ENCODE data around the gene NFATC1.
"Not testable (repeated sequence)": the region's sequence is repeated elsewhere in the genome, so short reads cannot be mapped to it uniquely, and the experiment has no call there.

The NFATC1 gene

GRCh38 chr18:79366177-79367094 is 29.3 kb upstream of the NFATC1 start:
- H3K4me1 ChIP-seq (ENCODE audit: control insufficient read depth, insufficient read depth, low read length) = no peaks in the 10 kb centered on the region
- H3K9me3 ChIP-seq (ENCODE audit: control insufficient read depth, low read length) = no peaks in the 10 kb centered on the region
- no peak overlapping the region for H3K9ac ChIP-seq (ENCODE audit: low read length)
- no peaks in the 10 kb centered on the region for H3K27me3 ChIP-seq (ENCODE audit: control insufficient read depth, insufficient read depth, low read length)
- no peak overlapping the region for H3K4me3 ChIP-seq (ENCODE audit: low read length)
- H3K36me3 ChIP-seq (ENCODE audit: control insufficient read depth, insufficient read depth, low read length) = no peaks in the 10 kb centered on the region

GRCh38 chr18:79367480-79367879 is 28.2 kb upstream of the NFATC1 start:
- no peak overlapping the region for H3K4me3 ChIP-seq (ENCODE audit: low read length)
- no peaks in the 10 kb centered on the region for H3K9me3 ChIP-seq (ENCODE audit: control insufficient read depth, low read length)
- no peaks in the 10 kb centered on the region for H3K4me1 ChIP-seq (ENCODE audit: control insufficient read depth, insufficient read depth, low read length)
- H3K27me3 ChIP-seq (ENCODE audit: control insufficient read depth, insufficient read depth, low read length) = no peaks in the 10 kb centered on the region
- no peaks in the 10 kb centered on the region for H3K36me3 ChIP-seq (ENCODE audit: control insufficient read depth, insufficient read depth, low read length)
- H3K9ac ChIP-seq (ENCODE audit: low read length) = no peak overlapping the region

- no peaks in the 10 kb centered on the region for H3K4me1 ChIP-seq (ENCODE audit: control insufficient read depth, insufficient read depth, low read length)
- no peak overlapping the region for H3K9ac ChIP-seq (ENCODE audit: low read length)
- H3K4me3 ChIP-seq (ENCODE audit: low read length) = no peak overlapping the region
- no peaks in the 10 kb centered on the region for H3K27me3 ChIP-seq (ENCODE audit: control insufficient read depth, insufficient read depth, low read length)
- no peaks in the 10 kb centered on the region for H3K36me3 ChIP-seq (ENCODE audit: control insufficient read depth, insufficient read depth, low read length)
- no peaks in the 10 kb centered on the region for H3K9me3 ChIP-seq (ENCODE audit: control insufficient read depth, low read length)
These were observed 27.7 kb upstream of the NFATC1 start for GRCh38 chr18:79367989-79368388.

- no peak overlapping the region for H3K9ac ChIP-seq (ENCODE audit: low read length)
- no peak overlapping the region for H3K4me3 ChIP-seq (ENCODE audit: low read length)
- no peaks in the 10 kb centered on the region for H3K4me1 ChIP-seq (ENCODE audit: control insufficient read depth, insufficient read depth, low read length)
- H3K36me3 ChIP-seq (ENCODE audit: control insufficient read depth, insufficient read depth, low read length) = no peaks in the 10 kb centered on the region
- H3K27me3 ChIP-seq (ENCODE audit: control insufficient read depth, insufficient read depth, low read length) = no peaks in the 10 kb centered on the region
- no peaks in the 10 kb centered on the region for H3K9me3 ChIP-seq (ENCODE audit: control insufficient read depth, low read length)
These were observed 27.0 kb upstream of the NFATC1 start for GRCh38 chr18:79368681-79369080.

- Histone ChIP-seq H3K36me3 (ENCODE audit: control insufficient read depth, insufficient read depth, low read length) (no peaks in the 10 kb centered on the region), H3K27me3 (ENCODE audit: control insufficient read depth, insufficient read depth, low read length) (no peaks in the 10 kb centered on the region), H3K9me3 (ENCODE audit: control insufficient read depth, low read length) (no peaks in the 10 kb centered on the region), H3K4me3 (ENCODE audit: low read length) (no peak overlapping the region), H3K4me1 (ENCODE audit: control insufficient read depth, insufficient read depth, low read length) (no peaks in the 10 kb centered on the region), H3K9ac (ENCODE audit: low read length) (no peak overlapping the region)
These were observed 24.1 kb upstream of the NFATC1 start for GRCh38 chr18:79371561-79372121.

GRCh38 chr18:79372461-79372860 is 23.3 kb upstream of the NFATC1 start:
- H3K27me3 ChIP-seq (ENCODE audit: control insufficient read depth, insufficient read depth, low read length) = no peaks in the 10 kb centered on the region
- no peaks in the 10 kb centered on the region for H3K36me3 ChIP-seq (ENCODE audit: control insufficient read depth, insufficient read depth, low read length)
- no peak overlapping the region for H3K4me3 ChIP-seq (ENCODE audit: low read length)
- H3K9me3 ChIP-seq (ENCODE audit: control insufficient read depth, low read length) = no peaks in the 10 kb centered on the region
- no peaks in the 10 kb centered on the region for H3K4me1 ChIP-seq (ENCODE audit: control insufficient read depth, insufficient read depth, low read length)
- H3K9ac ChIP-seq (ENCODE audit: low read length) = no peak overlapping the region

GRCh38 chr18:79372991-79373390 is 22.7 kb upstream of the NFATC1 start:
- Histone ChIP-seq H3K9me3 (ENCODE audit: control insufficient read depth, low read length) (no peaks in the 10 kb centered on the region), H3K27me3 (ENCODE audit: control insufficient read depth, insufficient read depth, low read length) (no peaks in the 10 kb centered on the region), H3K4me3 (ENCODE audit: low read length) (no peak overlapping the region), H3K9ac (ENCODE audit: low read length) (no peak overlapping the region), H3K36me3 (ENCODE audit: control insufficient read depth, insufficient read depth, low read length) (no peaks in the 10 kb centered on the region), H3K4me1 (ENCODE audit: control insufficient read depth, insufficient read depth, low read length) (no peaks in the 10 kb centered on the region)

- H3K9ac ChIP-seq (ENCODE audit: low read length) = no peak overlapping the region
- H3K27me3 ChIP-seq (ENCODE audit: control insufficient read depth, insufficient read depth, low read length) = no peaks in the 10 kb centered on the region
- no peak overlapping the region for H3K4me3 ChIP-seq (ENCODE audit: low read length)
- H3K4me1 ChIP-seq (ENCODE audit: control insufficient read depth, insufficient read depth, low read length) = no peaks in the 10 kb centered on the region
- no peaks in the 10 kb centered on the region for H3K36me3 ChIP-seq (ENCODE audit: control insufficient read depth, insufficient read depth, low read length)
- H3K9me3 ChIP-seq (ENCODE audit: control insufficient read depth, low read length) = no peaks in the 10 kb centered on the region
These were observed 22.0 kb upstream of the NFATC1 start for GRCh38 chr18:79373736-79374135.

- Histone ChIP-seq H3K9ac (ENCODE audit: low read length) (no peak overlapping the region), H3K4me3 (ENCODE audit: low read length) (no peak overlapping the region), H3K4me1 (ENCODE audit: control insufficient read depth, insufficient read depth, low read length) (peaks cover 7% of the 10 kb centered on the region), H3K36me3 (ENCODE audit: control insufficient read depth, insufficient read depth, low read length) (no peaks in the 10 kb centered on the region), H3K27me3 (ENCODE audit: control insufficient read depth, insufficient read depth, low read length) (no peaks in the 10 kb centered on the region), H3K9me3 (ENCODE audit: control insufficient read depth, low read length) (no peaks in the 10 kb centered on the region)
These were observed 21.1 kb upstream of the NFATC1 start for GRCh38 chr18:79374408-79375171.

GRCh38 chr18:79375441-79376154 is 20.1 kb upstream of the NFATC1 start:
- Histone ChIP-seq H3K9ac (ENCODE audit: low read length) (no peak overlapping the region), H3K27me3 (ENCODE audit: control insufficient read depth, insufficient read depth, low read length) (no peaks in the 10 kb centered on the region), H3K9me3 (ENCODE audit: control insufficient read depth, low read length) (no peaks in the 10 kb centered on the region), H3K4me3 (ENCODE audit: low read length) (no peak overlapping the region), H3K4me1 (ENCODE audit: control insufficient read depth, insufficient read depth, low read length) (peaks cover 7% of the 10 kb centered on the region), H3K36me3 (ENCODE audit: control insufficient read depth, insufficient read depth, low read length) (no peaks in the 10 kb centered on the region)

- not testable (repeated sequence) for H3K36me3 ChIP-seq (ENCODE audit: control insufficient read depth, insufficient read depth, low read length); H3K4me3 ChIP-seq (ENCODE audit: low read length); H3K9ac ChIP-seq (ENCODE audit: low read length); H3K27me3 ChIP-seq (ENCODE audit: control insufficient read depth, insufficient read depth, low read length); H3K4me1 ChIP-seq (ENCODE audit: control insufficient read depth, insufficient read depth, low read length); H3K9me3 ChIP-seq (ENCODE audit: control insufficient read depth, low read length)
These were observed 19.1 kb upstream of the NFATC1 start for GRCh38 chr18:79376661-79377060.
